GOT3 (cell line): Measurements from ENCODE around the gene FAM13A.
"Not testable (repeated sequence)": the region's sequence is repeated elsewhere in the genome, so short reads cannot be mapped to it uniquely, and the experiment has no call there.

ENCODE experiments used
- DNase-seq: peaks from one replicate; lab custom pipeline; 2025; ENCODE audit warnings: mixed read lengths; lab: John Stamatoyannopoulos, UW

FAM13A gene

DNA sequence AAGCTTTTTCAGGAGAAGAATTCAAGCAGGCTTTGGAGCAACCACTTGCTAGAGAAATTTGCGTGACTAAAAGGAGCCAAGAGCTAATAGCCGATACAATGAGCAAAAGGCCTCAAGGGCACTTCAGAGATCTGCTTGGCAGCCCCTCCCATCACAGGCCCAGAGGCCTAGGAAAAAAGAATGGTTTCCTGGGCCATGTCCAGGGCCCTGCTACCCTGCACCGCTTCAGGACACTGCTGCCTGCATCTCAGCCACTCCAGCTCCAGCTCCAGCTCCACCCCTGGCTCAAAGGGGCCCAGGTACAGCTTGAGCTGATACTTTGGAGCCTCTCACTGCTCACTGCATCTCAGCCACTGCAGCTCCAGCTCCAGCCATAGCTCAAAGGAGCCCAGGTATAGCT, 98.9 kb downstream of the FAM13A start:
- no peak for DNase-seq

DNA sequence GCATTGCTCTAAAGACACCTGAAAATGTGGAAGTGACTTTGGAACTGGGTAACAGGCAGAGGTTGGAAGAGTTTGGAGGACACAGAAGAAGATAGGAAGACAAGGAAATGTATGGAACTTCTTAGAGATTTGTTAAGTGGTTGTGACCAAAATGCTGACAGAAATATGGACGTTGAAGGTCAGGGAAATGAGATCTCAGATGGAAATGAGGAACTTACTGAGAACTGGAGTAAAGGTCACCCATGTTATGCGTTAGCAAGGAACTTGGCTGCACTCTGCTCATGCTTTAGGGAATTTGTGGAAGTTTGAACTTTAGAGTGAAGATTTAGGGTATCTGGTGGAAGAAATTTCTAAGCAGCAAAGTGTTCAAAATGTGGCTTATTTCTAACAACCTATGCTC, 99.4 kb downstream of the FAM13A start:
- no peak for DNase-seq

DNA sequence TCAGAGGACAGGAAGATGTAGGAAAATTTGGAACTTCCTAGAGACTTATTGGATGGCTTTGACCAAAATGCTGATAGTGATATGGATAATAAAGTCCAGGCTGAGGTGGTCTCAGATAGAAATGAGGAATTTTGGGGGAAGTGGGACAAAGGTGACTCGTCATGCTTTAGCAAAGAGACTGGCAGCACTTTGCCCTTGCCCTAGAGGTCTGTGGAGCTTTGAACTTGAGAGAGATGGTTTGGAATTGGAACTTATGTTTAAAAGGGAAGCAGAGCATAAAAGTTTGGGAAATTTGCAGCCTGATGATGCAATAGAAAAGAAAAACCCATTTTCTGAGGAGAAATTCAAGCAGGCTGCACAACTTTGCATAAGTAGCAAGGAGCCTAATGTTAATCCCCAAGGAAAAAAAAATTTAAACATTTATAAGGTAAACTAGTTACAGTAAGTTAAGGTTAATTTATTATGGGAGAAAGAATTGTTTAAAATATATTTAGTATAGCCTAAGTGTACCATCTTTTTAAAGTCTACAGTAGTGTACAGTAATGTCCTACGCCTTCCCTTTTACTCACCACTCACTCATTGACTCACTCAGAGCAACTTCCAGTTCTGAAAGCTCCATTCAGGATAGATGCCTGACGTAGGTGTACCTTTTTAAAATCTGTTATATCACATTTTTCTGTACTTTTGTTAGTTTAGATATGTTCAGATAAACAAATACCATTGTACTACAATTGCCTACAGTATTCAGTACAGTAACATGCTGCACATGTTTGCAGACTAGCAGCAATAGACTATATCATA, 101.2 kb downstream of the FAM13A start:
- DNase-seq, result no peak

DNA sequence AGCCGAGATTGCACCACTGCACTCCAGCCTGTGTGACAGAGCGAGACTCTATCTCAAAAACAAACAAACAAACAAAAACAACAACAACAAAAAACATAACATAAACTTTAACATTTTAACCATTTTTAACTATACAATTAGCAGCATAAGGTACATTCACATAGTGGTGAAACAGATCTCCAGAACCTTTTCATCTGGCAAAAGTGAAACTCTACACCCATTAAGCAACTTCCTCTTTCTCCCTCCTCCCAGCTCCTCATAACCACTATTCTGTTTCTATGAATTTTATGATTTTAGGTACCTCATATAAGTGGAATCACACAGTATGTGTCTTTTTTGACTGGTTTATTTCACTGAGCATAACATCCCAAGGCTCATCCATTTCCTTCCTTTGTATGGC, 103.6 kb downstream of the FAM13A start:
- no peak for DNase-seq

DNA sequence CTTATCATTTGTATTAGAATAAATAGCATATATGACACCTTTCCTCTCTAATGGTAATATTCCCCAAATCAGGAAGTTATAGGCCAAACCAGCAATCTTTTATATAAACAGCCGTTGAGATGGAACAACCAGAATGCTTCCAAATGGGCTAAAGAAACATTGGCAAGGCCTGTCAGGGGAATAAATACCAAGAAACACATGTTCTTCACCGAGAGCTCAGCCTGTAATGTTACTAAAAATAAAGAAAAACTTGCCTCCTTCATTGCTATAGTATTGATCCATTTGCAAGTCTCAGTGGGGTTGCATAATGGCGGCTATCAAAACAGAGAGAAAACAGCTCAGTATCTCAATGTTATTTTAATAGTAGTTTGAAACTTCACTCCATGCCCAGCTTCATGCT, 104.9 kb downstream of the FAM13A start:
- DNase-seq, result no peak

DNA sequence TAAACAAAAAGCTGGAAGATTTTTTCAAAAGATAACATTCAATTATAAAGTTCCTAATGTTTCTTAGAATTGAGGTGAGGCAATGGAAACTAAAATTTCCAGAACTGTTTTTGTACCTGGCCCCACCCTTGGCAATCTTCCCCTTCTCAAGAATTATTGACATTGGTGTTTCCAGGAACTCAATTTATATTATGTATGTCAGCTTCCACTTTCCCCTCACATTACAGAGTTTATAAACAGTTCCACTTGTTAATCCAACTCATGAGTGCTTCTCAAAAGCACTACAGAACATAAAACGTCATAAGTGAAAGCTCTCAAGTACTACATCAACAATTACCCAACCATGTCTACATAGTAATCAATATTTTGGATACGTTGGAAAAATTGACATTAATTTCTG, 107.4 kb downstream of the FAM13A start:
- no peak for DNase-seq

DNA sequence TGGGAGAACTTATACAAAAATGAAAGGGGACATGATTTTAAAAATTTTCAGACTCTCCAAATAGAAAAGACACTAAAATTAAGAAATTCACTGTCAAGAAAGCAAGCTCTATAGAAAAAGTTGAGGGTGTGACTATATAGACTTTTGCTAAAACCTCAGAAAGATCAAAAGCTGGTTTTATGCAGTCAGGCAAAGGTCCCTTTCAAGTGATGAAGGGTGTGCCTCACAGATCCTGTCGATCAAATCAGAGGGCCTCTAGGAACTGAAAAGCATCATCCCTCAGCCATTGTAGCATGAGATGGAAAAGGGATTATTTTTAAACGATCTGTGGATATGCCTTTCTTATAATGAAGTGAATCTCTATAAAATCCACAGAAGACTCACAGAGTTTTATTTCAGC, 116.5 kb downstream of the FAM13A start:
- no peak for DNase-seq

DNA sequence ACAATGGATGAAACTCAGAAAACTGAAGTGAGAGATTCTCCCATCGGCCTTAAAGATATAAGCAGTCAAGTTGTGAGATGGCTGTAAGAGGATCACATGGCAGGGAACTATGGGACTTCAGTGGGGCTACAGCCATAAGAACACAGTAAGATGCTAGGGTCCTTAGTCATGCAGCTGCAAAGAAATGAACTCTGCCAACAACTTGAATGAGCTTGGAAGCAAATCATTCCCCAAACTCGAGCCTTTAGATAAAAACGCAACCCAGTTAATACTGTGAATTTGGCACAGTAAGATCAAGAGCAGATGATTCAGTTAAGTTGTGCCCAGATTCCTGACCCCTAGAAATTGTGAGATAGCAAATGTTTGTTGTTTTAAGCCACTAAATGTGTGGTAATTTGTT, 117.3 kb downstream of the FAM13A start:
- DNase-seq, result no peak

DNA sequence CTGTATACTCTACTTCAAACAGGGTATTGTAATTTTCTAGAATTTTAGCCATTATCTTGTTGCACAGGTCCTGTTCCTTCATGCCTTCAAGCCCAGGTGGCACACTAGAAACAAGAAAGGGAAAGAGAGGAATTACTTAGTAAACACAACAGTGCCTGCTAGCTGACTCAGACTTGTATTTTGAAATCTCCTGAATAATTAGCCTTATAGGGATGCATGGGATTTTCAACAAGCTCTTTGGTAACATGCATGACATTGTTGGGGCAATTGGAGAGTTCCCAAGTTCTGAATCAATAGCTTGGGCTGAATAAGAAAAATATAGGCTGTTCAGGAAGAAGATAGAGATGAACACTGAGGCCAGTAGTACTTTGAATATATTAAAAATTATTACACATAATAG, 118.8 kb downstream of the FAM13A start:
- no peak for DNase-seq

DNA sequence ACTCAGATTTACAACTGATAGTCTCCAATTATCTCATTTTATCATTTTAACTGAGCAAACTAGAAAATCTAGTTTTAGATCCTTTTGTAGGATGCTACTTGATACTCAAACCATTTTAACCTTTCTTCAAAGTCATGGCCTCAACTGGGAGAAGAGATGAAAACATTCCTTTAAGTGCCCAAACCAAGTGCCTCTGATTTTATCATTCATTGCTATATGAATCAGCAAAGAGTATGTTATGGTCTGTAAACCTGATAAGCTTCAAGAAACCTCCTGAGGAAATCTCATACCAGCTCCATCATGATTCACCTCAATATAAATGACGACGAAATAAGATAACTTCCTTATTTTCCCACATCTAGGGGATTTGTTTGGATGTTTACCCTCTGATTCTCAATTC, 119.9 kb downstream of the FAM13A start:
- no peak for DNase-seq

DNA sequence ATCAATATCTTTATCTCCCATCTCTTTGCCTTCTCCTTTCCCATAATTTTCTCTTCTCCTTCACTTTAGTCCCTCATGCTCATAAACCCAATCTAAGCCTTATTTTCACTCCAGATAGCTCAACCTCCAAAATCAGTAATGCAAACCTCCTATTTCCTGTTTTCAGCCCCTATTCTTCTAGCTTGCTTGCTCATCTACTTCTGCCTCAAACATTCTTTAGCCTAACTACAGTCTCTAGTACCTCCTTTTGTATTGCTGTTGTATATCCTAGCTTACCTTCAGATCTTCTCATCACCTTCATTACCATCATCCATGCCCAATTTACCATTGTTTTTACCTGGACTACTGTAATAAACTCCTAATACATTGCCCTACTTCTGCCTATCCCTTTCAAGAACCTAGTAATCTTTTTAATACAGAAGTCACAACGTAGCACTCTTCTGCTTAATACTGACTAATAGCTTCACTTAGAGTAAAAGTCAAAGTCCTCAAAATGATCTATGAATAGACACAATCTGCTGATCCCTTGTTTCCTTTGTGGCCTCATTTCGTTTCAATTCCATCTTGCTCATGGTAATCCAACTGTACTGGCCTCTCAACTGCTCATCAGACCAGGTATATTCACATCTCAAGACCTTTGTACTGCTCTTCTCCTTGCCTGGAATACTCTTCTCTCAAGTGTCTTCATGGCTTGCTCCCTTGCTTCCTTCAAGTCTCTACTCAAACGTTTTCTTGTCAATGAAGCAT, 123.4 kb downstream of the FAM13A start:
- DNase-seq, result no peak

DNA sequence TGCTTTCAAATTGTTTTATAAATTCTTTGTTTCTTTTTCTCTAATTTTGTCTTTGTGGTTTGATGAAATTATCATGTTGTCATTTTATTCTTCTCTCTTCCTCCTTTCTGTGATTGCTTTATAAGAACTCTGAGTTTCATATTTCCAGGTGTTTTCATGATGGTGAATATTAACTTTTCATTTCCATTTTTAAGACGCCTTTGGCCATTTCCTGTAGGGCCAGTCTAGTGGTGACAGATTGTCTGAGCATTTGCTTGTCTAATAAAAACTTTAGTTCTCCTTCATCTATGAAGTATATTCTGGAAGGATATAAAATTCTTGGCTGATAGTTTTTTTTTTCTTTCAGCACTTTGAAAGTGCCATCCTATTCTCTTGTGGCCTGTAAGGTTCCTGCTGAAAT, 128.1 kb downstream of the FAM13A start:
- no peak for DNase-seq

DNA sequence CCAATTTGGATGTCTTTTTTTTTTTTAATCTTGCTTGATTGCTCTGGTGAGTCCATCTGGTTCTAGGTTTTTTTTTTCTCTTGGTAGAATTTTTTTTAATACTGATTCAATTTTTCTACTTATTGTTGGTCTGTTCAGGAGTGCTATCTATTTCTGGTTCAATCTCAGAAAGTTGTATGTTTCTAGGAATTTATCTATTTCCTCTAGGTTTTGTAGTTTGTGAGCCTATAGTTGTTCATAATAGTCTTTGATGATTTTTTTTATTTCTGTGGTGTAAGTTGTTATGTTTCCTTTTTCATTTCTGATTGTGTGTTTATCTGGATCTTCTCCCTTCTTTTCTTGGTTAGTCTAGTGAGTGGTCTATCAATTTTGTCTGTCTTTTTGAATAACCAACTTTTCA, 129.6 kb downstream of the FAM13A start:
- no peak for DNase-seq

DNA sequence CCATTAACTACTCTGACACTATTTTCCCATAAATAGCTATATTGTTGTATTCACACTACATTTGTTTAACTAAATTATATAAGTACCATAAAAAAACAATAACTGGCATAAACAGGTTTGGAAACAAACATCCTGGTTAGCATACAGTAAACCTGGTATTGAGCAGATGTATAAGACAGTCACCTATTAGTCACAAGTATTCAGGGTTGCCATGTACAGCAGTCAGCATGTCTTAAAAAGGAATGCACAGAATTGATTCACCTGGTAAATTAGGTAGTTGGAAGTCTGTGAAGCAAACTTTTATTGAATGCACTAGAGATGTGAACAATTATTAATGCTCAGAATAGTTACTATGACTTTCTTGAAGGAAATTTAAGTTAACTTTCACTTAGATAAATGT, 137.9 kb downstream of the FAM13A start:
- no peak for DNase-seq

DNA sequence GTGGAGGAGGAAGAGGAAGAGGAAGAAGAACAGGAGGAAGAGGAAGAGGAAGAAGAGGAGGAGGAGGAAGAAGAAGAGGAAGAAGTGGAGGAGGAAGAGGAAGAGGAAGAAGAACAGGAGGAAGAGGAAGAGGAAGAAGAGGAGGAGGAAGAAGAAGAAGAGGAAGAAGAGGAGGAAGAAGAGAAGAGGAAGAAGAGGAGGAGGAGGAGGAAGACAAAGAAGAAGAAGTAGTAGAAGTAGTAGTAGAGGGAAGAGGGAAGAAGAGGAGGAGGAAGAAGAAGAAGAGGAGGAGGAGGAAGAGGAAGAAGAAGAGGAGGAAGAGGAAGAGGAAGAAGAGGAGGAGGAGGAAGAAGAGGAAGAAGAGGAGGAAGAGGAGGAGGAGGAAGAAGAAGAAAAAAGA, 143.8 kb downstream of the FAM13A start:
- not testable (repeated sequence) for DNase-seq

DNA sequence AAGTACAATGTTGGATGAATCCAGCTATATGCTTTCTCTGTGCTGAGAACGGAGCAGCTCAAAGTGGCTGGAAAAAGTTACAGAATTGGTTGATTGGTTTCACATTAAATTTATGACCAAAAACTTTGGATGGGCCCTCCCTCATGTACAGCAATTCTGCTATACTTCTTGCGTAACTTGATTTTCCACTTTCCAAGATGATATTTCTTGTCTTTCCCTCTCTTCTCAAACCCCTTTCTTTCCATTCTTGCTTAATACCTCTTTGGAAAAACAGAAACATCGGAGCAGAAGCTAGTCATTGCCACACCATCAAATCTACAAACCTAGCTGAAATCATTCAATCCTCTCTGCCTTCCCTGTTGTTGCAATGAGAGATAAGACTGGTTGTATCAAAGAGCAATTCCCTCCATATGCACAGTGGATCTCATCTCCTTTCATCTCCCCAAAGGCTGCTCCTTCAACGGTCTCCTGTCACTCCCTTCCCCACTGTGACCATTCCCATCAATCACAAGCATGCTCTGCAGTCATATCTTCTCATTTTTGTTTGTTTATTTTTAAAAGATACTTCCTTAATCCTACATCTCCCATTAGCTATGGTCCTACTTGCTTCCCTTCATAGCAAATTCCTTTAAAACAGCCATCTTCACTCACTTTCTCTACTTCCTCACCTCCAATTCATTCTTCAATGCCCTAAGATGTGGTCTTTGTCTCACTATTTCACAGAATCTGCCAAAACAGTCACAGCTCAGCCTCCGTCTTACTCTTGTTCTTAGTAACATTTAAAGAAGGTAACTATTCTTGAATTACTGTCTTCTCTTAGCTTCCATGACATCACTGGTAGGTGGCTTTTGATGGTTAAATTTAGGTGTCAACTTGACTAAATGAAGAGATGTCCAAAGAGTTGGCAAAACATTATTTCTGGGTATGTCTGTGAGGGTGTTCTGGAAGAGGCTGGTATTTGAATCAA, 145.5 kb downstream of the FAM13A start:
- no peak for DNase-seq

DNA sequence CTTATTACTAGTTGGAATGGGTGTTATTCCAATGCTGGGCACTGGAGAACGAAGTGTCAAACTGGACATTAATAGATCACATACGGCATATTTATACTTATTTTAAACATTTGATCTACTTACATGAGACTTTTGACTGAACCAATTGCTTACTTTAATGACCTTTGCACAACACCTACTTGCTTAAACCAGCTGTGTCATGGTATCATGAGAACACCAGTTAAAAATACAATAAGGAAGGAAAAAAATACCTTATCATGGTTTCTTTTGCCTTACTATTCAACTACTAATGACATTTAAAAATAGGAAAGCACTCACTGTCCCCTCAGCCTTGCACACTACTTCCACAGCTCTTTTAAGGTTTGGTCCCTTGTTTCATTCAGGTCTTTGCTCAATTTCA, 146.9 kb downstream of the FAM13A start:
- no peak for DNase-seq

DNA sequence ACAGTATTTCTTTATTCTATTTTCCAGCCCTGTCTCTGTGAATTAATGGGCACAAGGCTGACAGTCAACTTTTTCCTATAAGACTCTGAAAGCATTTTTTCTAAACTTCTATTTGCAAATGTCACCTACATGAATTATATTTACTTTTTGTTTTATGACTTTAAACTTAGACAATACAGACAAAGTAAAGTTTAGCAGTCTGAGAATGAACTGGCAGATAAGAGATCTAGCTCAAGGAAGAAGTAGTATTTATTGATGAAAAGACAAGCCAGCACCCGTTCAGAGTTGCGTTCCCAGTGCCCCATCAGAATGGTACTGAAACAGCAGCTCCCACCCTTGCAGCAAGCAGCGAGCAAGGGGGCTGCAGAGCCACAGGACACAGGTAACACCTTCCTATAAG, 148.5 kb downstream of the FAM13A start:
- no peak for DNase-seq

DNA sequence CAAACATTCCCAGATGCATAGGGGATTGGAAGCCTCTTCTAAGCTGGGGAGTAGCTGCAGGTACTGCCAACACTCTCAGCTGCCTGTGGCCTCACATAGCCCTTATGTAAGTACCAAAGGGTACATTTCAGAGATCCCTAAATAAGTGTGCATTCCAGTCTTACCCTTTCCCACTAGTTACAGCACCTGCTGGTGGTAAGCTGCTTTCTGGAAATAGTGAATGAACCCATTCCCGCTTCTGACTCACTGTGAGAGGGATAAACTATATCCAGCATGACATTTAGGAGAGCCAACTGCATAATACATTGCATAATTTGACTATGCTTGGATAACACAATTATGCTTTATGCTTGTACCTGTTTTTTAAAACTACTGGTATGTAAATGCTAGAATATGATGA, 149.0 kb downstream of the FAM13A start:
- DNase-seq, result no peak

DNA sequence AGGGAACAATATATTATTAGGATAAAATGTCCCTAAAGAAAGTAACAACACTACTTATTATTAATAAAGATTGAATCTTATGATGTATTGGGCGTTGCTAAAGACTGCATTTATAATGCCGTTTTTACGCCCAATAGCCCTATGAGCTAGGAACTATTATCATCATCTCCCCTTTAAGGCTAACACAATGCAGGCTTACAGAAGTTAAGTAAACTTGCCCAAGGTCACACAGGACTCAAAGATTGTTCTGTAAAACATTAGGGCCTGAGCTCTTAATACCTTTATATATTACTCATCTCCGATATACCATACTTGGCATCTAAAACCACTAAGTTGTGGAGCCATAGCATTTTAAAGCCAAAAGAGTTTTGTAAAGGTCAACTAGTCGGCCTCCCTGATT, 149.5 kb downstream of the FAM13A start:
- no peak for DNase-seq

DNA sequence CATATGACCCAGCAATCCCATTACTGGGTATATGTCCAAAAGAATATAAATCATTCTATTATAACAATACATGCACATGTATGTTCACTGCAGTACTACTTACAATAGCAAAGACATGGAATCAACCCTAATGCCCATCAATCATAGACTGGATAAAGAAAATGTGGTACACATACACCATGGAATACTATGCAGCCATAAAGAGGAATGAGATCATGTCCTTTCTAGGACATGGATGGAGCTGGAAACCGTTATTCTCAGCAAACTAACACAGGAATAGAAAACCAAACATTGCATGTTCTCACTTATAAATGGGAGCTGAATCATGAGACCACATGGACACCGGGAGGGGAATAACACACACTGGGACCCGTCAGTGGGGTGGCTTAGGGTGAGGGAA, 152.7 kb downstream of the FAM13A start:
- DNase-seq, result not testable (repeated sequence)

DNA sequence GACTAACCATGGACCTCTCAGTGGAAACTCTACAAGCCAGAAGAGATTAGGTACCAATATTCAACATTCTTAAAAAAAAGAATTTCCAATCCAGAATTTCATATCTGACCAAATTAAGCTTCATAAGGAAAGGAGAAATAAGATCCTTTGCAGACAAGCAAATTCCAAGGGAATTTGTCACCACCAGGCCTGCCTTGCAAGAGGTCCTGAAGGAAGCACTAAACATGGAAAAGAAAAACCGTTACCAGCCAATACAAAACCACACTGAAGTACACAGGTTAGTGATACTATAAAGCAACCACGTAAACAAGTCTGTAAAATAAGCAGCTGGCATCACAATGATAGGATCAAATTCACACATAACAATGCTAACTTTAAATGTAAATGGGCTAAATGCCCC, 156.6 kb downstream of the FAM13A start:
- DNase-seq, result no peak

DNA sequence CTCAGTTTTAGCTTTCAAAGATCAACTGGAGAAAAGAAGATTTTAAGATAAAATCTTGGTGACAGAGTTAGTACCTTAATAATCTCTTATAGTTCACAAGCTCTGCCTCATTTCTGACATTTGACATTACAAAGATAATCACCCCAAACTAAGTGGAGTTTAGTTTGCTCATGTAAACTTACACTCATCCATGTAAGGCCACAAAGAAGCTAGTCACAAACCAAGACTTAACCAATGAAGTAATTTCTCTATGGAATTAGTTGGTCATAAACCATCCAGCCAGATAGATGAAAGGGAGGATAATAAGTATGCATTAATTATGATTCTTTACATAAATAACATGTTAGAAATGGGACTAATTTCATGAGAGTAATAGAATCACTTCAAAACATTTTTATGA, 159.2 kb downstream of the FAM13A start:
- no peak for DNase-seq
